ENCODE measurements around the gene PLD6.
"Not testable (repeated sequence)": the region's sequence is repeated elsewhere in the genome, so short reads cannot be mapped to it uniquely, and the experiment has no call there.

PLD6 gene

DNA sequence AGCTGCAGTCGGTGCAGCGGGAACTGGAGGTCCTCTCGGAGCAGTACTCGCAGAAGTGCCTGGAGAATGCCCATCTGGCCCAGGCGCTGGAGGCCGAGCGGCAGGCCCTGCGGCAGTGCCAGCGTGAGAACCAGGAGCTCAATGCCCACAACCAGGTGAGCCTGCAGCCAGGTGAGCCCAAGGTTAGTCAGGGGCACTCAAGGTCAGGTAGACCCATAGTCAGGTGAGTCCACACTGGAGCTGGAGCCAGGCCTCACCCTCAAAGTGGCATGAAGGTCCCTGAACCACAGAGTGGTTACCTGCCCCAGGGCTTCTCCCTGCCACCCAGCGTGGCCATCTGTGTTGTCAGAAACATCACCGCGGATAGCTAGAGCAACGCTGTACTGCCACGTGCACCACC, 32.2 kb downstream of the PLD6 start:
- no peak for DNase-seq (ENCODE audit: low spot score)

- no peak for DNase-seq (ENCODE audit: low spot score)
Measured at GRCh38 chr17:17172990-17173389, 33.1 kb downstream of the PLD6 start.

DNA sequence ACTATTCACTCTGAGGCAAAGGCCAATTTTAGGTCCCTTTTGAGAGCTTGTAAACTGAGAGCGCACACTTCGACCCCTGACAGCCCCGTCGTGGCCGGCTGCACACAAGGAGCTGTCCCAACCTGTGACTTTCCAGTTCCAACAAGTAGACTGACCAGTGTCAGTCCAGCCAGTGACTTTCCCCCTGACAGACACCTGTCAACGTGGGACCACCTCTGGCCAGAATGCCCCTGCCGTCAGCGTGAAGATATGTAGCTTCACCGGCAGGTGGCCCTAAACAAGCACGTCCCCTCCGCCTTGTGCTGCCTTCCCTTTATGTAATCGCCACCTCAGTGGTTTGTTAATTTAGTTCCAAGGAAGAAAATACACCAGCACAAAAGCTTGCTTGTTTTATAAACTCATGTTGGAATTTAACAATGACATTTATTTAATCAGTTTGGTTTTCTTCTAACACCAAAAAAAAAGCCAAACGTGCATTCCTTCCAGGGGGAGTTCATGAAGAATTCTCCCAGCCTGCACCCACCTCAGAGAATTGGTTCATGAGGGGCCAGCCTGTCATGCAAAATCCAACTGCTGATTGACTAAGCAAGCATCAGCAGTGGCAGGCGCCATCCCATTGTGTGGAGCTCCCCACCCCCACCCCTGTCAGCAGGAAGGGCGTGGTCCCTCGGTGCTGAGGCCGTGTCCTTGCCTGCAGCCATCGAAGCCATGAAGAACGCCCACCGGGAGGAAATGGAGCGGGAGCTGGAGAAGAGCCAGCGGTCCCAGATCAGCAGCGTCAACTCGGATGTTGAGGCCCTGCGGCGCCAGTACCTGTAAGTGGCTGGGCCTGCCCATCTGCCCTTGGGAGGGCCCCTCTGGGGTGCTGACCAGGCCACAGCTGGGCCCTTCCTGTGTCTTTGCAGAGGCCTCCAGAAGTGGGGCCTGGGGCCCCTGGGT, 33.9 kb downstream of the PLD6 start:
- no peak for DNase-seq (ENCODE audit: low spot score)

DNA sequence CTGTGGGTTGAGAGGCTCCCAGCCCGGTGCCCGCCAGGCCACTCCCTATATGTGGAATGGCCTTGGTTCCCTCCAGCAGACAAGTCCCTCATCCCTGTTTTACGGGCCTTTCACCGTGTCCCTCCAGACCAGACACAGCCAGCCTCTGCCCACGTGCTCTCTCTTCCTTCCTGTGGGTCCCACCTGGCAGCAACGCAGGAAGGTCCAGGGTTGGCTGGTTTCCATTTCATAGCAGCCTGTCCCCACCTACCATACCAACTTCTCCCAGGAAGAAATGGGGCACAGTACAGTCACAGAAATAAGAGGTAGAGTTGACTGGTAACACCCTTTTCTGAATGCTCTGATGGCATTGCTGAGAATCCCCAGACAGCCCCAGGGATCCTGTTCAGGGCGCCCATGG, 34.9 kb downstream of the PLD6 start:
- DNase-seq (ENCODE audit: low spot score), result no peak

- DNase-seq (ENCODE audit: low spot score), result no peak
Measured at GRCh38 chr17:17170346-17170985, 35.7 kb downstream of the PLD6 start.

DNA sequence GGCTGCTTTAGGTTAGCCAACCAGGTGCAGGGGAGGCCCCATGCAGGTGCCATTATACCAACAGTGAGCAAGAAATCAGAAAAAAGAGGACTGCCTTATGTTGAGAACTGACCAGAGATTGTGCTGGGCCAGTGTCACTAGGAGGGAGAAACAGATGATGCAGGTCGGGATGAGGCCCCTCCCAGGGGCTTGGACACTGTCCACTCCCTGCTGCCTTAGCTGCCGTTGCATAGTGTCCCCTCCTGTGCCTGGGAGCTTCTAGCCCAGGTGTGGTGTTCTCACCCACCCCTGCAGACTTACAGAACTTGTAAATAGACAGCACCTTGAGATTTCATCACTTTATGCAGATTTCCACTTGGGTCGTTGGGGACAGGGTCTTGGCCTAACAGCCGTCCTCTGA, 36.7 kb downstream of the PLD6 start:
- DNase-seq (ENCODE audit: low spot score), result no peak

GRCh38 chr17:17168401-17168800, 37.7 kb downstream of the PLD6 start:
- DNase-seq (ENCODE audit: low spot score), result no peak

GRCh38 chr17:17167986-17168385, 38.1 kb downstream of the PLD6 start:
- DNase-seq (ENCODE audit: low spot score), result no peak

GRCh38 chr17:17167356-17167755, 38.8 kb downstream of the PLD6 start:
- no peak for DNase-seq (ENCODE audit: low spot score)

DNA sequence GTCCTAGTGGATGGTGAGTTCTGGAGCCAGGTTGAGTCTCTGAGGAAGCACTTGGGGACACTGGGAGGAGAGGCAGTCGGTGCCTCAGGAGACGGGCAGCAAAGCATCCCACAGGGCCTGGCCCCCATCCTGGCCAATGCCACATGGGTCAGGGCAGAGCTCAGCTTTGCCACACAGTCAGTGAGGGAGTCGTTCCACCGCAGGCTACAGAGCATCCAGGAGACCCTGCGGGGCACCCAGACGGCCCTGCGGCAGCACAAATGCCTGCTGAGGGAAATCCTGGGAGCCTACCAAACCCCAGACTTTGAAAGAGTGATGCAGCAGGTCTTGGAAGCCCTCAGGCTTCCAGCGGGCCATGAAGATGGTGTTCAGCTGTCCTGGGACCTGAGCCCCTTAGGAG, 39.7 kb downstream of the PLD6 start:
- DNase-seq (ENCODE audit: low spot score), result no peak

DNA sequence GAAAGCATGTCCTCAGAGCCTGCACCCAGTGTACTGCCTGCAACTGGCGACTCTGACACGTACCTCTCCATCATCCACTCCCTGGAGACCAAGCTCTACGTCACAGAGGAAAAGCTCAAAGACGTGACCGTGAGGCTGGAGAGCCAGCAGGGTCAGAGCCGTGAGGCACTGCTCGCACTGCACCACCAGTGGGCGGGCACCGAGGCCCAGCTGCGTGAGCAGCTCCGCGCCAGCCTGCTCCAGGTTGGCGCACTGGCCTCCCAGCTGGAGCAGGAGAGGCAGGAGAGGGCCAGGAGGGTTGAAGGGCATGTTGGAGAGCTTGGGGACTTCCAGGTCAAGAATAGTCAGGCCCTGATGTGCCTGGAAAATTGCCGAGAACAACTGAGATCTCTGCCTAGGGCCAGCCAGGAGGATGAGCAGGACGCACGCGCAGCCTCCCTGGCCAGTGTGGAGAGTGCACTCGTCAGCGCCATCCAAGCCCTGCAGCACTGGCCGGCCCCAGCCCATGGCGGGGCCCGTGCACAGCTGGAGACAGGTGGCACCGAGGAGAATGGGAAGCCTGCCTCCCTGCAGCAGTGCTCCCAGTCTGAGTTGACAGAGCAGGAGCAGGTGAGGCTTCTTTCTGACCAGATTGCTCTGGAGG, 40.3 kb downstream of the PLD6 start:
- DNase-seq (ENCODE audit: low spot score), result no peak

GRCh38 chr17:17164676-17165075, 41.5 kb downstream of the PLD6 start:
- no peak for DNase-seq (ENCODE audit: low spot score)

DNA sequence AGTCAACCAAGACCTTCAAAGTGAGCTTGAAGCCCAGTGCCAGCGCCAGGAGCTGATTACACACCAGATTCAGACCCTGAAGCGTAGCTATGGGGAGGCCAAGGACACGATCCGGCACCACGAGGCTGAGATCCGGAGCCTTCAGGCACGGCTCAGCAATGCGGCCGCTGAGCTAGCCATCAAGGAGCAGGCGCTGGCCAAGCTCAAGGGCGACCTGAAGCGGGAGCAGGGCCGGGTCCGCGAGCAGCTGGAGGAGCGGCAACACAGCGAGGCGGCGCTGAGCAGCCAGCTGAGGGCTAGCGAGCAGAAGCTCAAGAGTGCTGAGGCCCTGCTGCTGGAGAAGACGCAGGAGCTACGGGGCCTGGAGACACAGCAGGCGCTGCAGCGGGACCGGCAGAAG, 42.0 kb downstream of the PLD6 start:
- DNase-seq (ENCODE audit: low spot score), result no peak

DNA sequence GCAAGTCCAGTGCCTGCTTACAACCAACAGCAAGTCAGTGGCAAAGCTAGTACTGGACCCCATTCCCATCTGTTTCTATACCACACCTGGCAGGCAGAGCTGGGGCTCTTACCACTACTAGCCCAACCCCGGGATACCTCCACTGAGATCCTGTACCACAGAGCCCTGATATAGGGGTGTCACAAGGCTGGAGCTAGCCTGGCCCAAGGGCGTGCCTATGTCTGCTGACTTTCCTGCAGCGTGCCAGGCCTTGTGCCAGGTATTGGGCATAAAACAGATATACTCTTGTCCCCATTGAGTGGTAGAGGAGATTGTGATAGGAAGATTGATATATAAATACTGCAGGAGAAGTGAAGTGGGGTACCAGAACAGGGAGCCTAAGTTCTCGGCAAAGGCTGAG, 44.4 kb downstream of the PLD6 start:
- no peak for DNase-seq (ENCODE audit: low spot score)

- DNase-seq (ENCODE audit: low spot score), result no peak
Measured at GRCh38 chr17:17161121-17161520, 45.0 kb downstream of the PLD6 start.

- no peak for DNase-seq (ENCODE audit: low spot score)
Measured at GRCh38 chr17:17159571-17159970, 46.6 kb downstream of the PLD6 start.

DNA sequence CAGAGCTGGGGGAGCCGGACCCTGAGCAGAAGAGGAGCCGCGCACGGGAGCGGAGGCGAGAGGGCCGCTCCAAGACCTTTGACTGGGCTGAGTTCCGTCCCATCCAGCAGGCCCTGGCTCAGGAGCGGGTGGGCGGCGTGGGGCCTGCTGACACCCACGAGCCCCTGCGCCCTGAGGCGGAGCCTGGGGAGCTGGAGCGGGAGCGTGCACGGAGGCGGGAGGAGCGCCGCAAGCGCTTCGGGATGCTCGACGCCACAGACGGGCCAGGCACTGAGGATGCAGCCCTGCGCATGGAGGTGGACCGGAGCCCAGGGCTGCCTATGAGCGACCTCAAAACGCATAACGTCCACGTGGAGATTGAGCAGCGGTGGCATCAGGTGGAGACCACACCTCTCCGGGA, 47.6 kb downstream of the PLD6 start:
- DNase-seq (ENCODE audit: low spot score), result not testable (repeated sequence)

DNA sequence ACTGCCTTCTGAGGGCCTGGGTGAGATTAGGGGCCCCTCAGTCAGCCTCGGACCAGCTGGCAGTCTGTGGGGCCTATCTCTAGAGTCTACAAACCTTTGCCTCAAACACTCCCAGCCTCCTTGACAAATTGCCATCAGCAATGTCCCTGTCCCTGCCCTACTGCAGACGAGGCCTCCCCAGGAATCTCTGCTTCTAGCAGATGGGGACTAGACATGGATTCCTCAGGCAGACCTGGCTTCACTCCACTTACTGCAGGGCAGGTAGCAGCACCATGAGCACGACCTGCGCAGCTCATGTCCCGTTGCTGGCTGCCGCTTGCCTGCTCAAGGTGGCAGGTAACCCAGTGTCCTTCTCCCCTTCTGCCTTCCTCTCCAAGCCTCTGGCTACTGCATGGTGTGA, 49.1 kb downstream of the PLD6 start:
- no peak for DNase-seq (ENCODE audit: low spot score)

DNA sequence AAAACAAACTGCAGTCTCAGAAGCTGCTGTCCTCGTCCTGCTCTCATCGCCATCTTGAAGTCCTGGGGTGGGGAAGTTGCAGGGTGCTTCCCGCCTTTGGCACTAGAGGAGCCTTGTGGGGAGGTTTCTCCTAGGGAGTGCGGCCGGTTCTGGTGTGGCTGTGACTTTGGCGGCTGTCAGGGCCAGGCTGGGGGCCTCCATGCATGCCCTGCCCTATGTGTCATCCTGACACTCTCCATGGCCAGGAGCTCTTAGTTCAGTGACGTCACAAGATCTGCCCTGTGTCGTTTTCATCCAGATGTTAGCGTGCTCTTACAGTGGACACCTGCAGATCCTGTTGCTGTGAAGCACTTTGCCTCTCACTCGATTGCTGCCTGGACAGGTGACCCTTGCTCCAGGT, 49.6 kb downstream of the PLD6 start:
- no peak for DNase-seq (ENCODE audit: low spot score)

DNA sequence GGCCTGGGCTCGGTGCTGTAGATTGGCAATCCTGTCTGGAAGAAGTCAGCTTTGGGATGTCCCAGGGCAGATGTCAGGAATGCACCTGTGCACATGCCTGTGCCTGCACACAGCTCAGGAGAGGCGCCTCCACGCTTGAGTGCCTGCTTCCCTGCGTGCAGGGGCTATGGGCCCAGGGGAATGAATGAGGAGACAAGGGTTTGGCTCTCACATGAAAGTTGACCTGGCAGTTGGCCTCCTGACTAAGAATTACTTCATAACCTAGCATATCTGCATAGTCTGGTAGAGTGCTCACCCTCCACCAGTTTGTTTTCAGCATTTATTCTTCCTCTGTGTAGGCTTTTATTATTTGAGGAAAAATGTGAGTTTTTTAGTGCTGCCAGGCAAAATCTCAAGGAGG, 50.0 kb downstream of the PLD6 start:
- DNase-seq (ENCODE audit: low spot score), result no peak

DNA sequence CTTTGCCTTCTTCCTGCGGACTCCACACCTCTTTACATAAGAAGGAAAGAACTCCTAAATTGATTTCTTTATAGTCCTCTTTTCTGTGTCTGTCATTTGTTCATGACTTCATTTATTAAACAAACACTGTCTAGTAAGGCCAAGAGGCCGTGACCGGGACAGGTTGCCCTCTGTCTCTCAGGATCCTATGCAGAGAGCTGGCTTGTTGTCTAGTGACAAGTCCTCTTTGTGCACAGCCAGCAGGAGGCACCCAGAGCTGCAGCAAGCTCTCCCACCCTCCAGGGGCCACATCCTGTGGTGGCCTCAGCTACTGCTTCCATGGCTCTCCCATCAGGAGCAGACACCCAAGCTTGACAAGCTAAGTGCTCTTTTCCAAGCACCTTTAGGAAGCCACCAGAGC, 50.6 kb downstream of the PLD6 start:
- DNase-seq (ENCODE audit: low spot score), result no peak

GRCh38 chr17:17154981-17155380, 51.2 kb downstream of the PLD6 start:
- DNase-seq (ENCODE audit: low spot score), result no peak

- DNase-seq (ENCODE audit: low spot score), result no peak
Measured at GRCh38 chr17:17154556-17154955, 51.6 kb downstream of the PLD6 start.

Data from NAMALWA (cell line).